Bronchial epithelial cell (primary cell): ENCODE results near the gene RTN4RL1. TPM values are rescaled to one million over a fixed set of nuclear protein-coding genes. Genes with fewer than 3 reads are reported as not detected.
A peak's percentile ranks its signal among the peaks of the same experiment; 100 is the strongest.

Source experiments
- DNase-seq: peaks from one replicate; pipeline ENCODE4 v3.0.0-alpha.2; 2010; ENCODE audit warnings: low read depth
- FAIRE-seq: peaks from 2 replicates; lab custom pipeline; 2011; peaks lifted over from hg19 to GRCh38; lab: Jason Lieb, UNC
- H3K27me3 ChIP-seq: 2 replicates; pipeline ENCODE4 v1.5.1; 2011; ENCODE audit warnings: low read length; ENCODE audit not compliant: control insufficient read depth, insufficient read depth
- H3K36me3 ChIP-seq: 2 replicates; pipeline ENCODE4 v1.5.1; 2011; ENCODE audit warnings: low read length; ENCODE audit not compliant: control insufficient read depth, insufficient read depth
- H3K4me3 ChIP-seq: 2 replicates; pipeline ENCODE4 v1.5.1; 2011; ENCODE audit warnings: mild to moderate bottlenecking, low read depth, low read length, control low read depth
- total RNA-seq: library from RNA; depleted of rRNA; stranded (reverse); fragments of >200 nt; gene quantifications from 2 replicates; pipeline ENCODE4 v1.2.1, GENCODE V29; 2014
- TF ChIP-seq, protein P1 (sequence below): IDR thresholded peaks from 2 replicates; pipeline ENCODE4 v1.5.1; 2011; ENCODE audit warnings: mild to moderate bottlenecking, moderate library complexity, low read length, control low read depth, inconsistent platforms; ENCODE audit not compliant: insufficient read depth, severe bottlenecking

Gene RTN4RL1
- total RNA-seq, 1 donor from 2014 or later, result 0.26 TPM

DNA sequence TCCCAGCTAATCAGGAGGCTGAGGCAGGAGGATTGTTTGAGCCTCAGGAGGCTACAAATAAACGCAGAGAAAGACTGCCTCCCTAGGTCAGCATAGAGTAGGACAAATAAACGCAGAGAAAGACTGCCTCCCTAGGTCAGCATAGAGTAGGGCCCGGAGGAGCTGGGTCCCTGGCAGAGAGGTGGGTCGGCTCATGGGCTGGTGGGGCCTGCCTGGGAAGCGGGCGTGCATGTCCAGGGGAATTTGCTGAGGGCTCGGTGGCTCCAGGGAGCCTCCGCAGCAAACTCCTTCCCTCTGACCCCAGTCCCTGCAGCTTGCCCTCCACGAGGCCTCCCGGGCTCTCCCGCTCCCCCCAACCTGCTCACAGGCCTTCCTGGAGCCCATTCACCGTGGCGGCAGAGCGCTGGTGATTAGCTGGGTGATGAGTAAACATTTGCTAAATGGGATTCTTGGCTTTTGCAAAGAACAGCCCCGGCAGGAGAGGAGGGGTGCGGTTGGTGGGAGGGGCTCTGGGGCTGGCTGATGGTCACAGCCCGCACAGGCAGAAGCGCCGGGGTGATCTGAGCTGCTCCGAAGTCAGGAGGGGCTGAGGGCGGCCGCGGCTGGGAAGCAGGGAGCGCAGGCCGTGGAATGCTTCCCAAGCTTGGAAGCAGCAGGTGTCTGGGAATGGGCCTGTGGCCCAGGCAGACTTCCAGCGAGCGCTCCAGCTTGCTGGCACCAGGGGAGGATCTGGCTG, 93.1 kb downstream of the RTN4RL1 start:
- no peak for FAIRE-seq
- peak; percentile 35 for DNase-seq
- Histone ChIP-seq H3K36me3 (no peaks in the 10 kb centered on the region), H3K4me3 (no peak overlapping the region), H3K27me3 (peaks cover 2% of the 10 kb centered on the region)
- TF ChIP-seq, protein P1, sequence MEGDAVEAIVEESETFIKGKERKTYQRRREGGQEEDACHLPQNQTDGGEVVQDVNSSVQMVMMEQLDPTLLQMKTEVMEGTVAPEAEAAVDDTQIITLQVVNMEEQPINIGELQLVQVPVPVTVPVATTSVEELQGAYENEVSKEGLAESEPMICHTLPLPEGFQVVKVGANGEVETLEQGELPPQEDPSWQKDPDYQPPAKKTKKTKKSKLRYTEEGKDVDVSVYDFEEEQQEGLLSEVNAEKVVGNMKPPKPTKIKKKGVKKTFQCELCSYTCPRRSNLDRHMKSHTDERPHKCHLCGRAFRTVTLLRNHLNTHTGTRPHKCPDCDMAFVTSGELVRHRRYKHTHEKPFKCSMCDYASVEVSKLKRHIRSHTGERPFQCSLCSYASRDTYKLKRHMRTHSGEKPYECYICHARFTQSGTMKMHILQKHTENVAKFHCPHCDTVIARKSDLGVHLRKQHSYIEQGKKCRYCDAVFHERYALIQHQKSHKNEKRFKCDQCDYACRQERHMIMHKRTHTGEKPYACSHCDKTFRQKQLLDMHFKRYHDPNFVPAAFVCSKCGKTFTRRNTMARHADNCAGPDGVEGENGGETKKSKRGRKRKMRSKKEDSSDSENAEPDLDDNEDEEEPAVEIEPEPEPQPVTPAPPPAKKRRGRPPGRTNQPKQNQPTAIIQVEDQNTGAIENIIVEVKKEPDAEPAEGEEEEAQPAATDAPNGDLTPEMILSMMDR, result no peak

DNA sequence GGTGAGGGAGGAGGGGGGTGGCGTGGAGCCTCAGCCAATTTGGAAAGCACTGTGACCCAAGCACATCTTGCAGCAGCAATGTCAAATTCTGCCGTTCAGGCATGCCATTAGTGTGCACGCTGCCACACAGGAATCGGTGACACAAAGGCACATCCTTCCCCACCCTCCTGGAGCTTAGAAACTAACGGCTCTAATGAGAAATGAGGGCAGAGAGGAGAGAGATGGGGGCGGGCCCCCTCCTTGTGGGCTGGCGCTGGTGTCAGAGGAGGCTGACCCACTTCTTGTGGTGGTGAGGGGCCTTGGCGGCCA, 94.8 kb downstream of the RTN4RL1 start:
- peak; percentile 40 for FAIRE-seq
- no peaks in the 10 kb centered on the region for H3K36me3 ChIP-seq
- H3K27me3 ChIP-seq, result peaks cover 2% of the 10 kb centered on the region
- TF ChIP-seq, protein P1, result no peak
- DNase-seq, result no peak
- H3K4me3 ChIP-seq, result no peak overlapping the region

DNA sequence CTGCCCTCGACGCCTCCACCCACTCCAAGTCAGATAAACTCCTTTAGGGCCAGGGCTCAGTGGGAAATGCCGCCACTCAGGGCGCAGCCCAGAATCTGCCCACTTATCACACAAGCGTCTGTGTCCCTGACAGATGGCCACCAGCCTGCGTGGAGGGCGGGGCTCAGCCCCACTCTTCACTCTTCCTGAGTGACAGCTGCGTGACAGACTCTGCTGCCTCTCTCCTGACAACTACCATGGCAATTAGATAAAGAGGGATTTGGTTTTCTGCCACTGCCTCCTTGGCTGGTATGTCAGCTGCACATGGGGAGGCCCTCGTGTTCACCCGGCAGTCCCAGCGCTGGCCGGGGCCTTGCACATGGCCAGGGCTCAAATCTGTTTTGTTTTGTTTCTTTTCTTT, 96.2 kb downstream of the RTN4RL1 start:
- no peak for DNase-seq
- no peak for FAIRE-seq
- Histone ChIP-seq H3K4me3 (no peak overlapping the region), H3K27me3 (peaks cover 2% of the 10 kb centered on the region), H3K36me3 (no peaks in the 10 kb centered on the region)
- TF ChIP-seq, protein P1, result no peak

DNA sequence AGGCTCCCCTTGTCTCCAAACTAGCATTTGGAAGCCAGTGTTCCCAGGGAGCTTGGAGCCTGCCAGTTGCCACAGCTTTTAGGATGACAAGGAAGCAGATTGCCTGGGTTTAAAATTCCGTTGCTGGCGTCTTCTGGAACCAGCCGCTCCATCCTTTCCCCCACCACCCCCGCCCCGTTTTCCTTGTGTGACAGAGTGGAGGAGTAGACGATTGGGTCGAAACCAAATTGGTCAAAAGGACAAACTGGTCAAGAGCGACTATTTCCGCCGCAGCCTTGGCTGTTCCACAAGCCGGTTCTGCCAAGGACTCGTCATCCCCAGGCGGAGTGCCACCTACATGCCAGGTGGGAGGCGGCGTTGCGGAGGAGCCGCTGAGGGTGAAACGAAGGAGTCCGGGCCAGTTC, 104.2 kb downstream of the RTN4RL1 start:
- FAIRE-seq (no peak), DNase-seq (no peak)
- Histone ChIP-seq H3K36me3 (no peaks in the 10 kb centered on the region), H3K27me3 (peaks cover 4% of the 10 kb centered on the region), H3K4me3 (no peak overlapping the region)
- TF ChIP-seq, protein P1, result no peak

DNA sequence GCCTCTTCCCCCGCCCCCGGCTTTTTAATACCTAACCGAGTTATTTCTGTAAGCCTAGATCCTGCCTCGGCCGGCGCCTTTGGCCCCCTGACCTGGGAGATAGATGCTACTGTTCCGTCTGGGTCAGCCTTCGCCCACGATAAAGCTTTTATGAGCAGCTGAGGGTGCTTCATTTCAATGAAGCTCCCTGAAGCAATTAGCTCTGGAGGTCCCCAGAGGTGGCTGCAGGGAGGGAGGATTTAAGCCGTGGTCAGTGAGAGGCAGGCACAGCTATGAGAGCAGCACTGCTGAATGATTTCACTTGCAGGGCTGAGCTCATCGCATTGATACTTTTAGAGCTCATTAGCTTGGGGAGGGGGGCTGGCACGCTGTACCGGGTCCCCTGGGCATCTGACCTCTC, 105.9 kb downstream of the RTN4RL1 start:
- Histone ChIP-seq H3K4me3 (no peak overlapping the region), H3K27me3 (peaks cover 6% of the 10 kb centered on the region), H3K36me3 (no peaks in the 10 kb centered on the region)
- DNase-seq, result no peak
- FAIRE-seq, result no peak
- TF ChIP-seq, protein P1, result no peak
